Vagina (tissue), 2 donors: ENCODE results near the gene CCNH.

Experiments used
- CTCF ChIP-seq, 3 experiments: fragments of 450-650 bp in 2 of 3; fragments of 200-600 bp in 1 of 3; sonication (generic) in 1 of 3; IDR thresholded peaks; one replicate each; pipeline ENCODE4 v1.5.1; 2017 to 2019; ENCODE audit warnings: antibody characterized with exemption in 3 of 3, mild to moderate bottlenecking in 2 of 3, moderate library complexity in 2 of 3
- POLR2A ChIP-seq, 2 donors: fragments of 450-650 bp; IDR thresholded peaks; one replicate each; pipeline ENCODE4 v1.6.1; 2017; ENCODE audit warnings: antibody characterized with exemption in 2 of 2, mild to moderate bottlenecking in 2 of 2, moderate library complexity in 2 of 2

- no peak for TF ChIP-seq CTCF (IDR thresholded peaks at IDR 0.05)
- TF ChIP-seq POLR2A (IDR thresholded peaks at IDR 0.05): no peak
These were observed 30.5 kb downstream of the CCNH start for GRCh38 chr5:87382224-87382623.
